Tibial nerve (tissue), 4 donors: ENCODE results near the gene CCNL1.

Source experiments
- EP300 ChIP-seq, 2 donors: sonication (generic); formaldehyde crosslinking; IDR thresholded peaks; one replicate each; pipeline ENCODE4 v1.6.1; 2017; ENCODE audit warnings: antibody characterized with exemption in 2 of 2, mild to moderate bottlenecking in 1 of 2
- POLR2A ChIP-seq, 2 donors: fragments of 450-650 bp; IDR thresholded peaks; one replicate each; pipeline ENCODE4 v1.6.1; 2017; ENCODE audit warnings: antibody characterized with exemption in 2 of 2, mild to moderate bottlenecking in 2 of 2, moderate library complexity in 2 of 2
- TF ChIP-seq, protein P1 (sequence below), 5 experiments: fragments of 200-600 bp in 3 of 5; fragments of 450-650 bp in 2 of 5; sonication (generic) in 3 of 5; IDR thresholded peaks; one replicate each; pipeline ENCODE4 v1.5.1; 2016 to 2019; ENCODE audit warnings: antibody characterized with exemption in 5 of 5, mild to moderate bottlenecking in 3 of 5, moderate library complexity in 2 of 5

DNA sequence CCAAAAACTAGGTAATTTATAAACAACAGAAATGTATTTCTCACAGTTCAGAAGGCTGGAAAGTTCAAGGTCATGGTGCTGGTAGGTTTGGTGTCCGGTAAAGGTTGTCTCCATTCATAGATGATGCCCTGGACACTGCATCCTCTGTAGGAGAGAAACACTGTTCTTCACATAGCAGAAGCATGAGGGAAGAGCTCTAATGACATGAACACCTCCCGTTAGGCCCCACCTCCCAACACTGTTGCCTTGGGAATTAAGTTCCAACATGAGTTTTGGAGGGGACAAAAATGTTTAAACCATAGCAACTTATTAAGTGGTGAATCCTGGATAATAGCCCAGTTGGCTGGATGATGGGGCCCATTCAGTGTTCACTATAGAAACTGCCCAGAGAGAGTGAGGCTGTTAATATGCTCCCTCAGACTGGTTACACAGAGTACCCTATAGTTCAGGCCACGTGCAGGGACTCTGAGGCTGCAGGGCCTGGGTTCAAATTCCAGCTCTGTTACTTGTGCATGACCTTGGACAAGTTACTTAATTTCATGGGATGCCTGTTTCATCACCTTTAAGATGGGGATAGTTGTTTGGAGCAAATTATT is 37.0 kb downstream of the CCNL1 start:
- TF ChIP-seq, protein P1, sequence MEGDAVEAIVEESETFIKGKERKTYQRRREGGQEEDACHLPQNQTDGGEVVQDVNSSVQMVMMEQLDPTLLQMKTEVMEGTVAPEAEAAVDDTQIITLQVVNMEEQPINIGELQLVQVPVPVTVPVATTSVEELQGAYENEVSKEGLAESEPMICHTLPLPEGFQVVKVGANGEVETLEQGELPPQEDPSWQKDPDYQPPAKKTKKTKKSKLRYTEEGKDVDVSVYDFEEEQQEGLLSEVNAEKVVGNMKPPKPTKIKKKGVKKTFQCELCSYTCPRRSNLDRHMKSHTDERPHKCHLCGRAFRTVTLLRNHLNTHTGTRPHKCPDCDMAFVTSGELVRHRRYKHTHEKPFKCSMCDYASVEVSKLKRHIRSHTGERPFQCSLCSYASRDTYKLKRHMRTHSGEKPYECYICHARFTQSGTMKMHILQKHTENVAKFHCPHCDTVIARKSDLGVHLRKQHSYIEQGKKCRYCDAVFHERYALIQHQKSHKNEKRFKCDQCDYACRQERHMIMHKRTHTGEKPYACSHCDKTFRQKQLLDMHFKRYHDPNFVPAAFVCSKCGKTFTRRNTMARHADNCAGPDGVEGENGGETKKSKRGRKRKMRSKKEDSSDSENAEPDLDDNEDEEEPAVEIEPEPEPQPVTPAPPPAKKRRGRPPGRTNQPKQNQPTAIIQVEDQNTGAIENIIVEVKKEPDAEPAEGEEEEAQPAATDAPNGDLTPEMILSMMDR (IDR thresholded peaks at IDR 0.05) = no peak
- TF ChIP-seq POLR2A (IDR thresholded peaks at IDR 0.05) = no peak
- TF ChIP-seq EP300 (IDR thresholded peaks at IDR 0.05) = no peak
